ENCODE data around the gene CAPSL. TPM values are rescaled to one million over a fixed set of nuclear protein-coding genes. Genes with fewer than 3 reads are reported as not detected.

CAPSL gene
- not detected in 5 replicates for total RNA-seq (2022; extraction: Qiagen RNA extraction; ENCODE audit: low read depth)

DNA sequence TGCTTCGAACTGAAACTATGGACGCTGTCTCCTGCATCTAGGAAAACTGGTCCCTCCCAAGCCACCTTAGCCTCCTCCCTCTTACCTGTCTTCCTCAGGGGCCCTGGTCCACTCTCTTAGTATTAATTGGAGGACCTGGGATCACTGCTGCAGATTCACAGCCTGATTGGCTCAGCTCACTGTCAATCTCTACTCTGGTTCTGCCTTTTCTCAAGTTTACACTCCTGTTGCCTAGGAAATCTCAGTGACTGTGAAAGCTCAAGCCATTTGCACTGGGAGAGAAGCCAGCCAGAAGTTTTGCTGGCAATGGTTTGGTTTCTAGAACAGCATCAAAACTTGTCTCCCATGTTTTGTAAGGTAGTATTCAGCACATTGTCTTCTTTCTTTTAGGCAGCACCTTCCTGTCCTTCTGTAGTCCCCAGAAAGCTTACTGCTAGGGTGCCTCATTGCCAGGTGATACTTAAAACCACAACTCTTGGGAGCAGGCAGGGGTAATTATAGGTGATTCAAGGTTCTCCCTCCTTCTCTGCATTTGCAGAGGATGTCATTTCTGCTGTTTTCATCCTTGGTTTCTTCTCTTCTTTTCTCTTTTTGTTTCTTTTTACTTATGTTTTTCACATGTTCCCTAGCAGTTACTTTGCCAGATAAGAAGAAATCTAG lies at the start of gene CAPSL:
CAPSL (minus strand) TSS at position 55 of the 660 bp plus-strand sequence. CDS start 17,502 bp downstream, outside the sequence.

DNA sequence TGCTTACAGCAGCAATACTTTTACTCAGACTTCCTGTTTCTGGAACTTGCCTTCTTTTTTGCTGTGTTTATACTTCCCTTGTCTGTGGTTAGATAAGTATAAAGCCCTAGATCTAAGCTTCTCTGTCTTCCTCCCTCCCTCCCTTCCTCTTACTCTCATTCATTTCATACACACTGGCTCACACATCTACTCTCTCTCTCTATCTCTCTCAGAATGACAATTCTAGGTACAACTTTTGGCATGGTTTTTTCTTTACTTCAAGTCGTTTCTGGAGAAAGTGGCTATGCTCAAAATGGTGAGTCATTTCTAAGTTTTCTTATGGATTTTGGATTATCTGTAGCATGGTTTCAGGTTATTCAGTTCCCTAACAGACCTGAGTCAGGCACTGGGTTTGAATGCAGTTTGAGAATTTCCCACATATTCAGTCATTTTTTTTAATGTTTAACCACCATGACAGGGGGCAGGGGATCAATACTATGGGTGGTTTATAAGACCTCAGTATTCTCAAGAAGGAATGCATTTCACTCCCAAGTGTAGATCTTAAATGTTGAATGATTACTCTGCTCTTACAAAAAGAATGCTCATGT lies 81.6 kb downstream of the CAPSL start, which contains the start of gene IL7R:
IL7R (plus strand) TSS at position 127 of the 587 bp plus-strand sequence; CDS start at position 214, 87 bp downstream.

Other genes starting within 250 kb of the CAPSL start
- 0.19 to 0.55 TPM (median 0.35 TPM) in 5 replicates for gene IL7R, start 81.7 kb downstream of the CAPSL start, total RNA-seq (2022; extraction: Qiagen RNA extraction; ENCODE audit: low read depth)
- not detected in 5 replicates for gene UGT3A1, start 52.8 kb upstream of the CAPSL start, total RNA-seq (2022; extraction: Qiagen RNA extraction; ENCODE audit: low read depth)
- not detected in 5 replicates for gene UGT3A2, start 128.3 kb upstream of the CAPSL start, total RNA-seq (2022; extraction: Qiagen RNA extraction; ENCODE audit: low read depth)
- 0.52 to 3.4 TPM (median 1.4 TPM) in 5 replicates for gene LMBRD2, start 213.3 kb upstream of the CAPSL start, total RNA-seq (2022; extraction: Qiagen RNA extraction; ENCODE audit: low read depth)
- gene SKP2, start 213.5 kb upstream of the CAPSL start, total RNA-seq (2022; extraction: Qiagen RNA extraction; ENCODE audit: low read depth): 14.5 to 20.7 TPM (median 19.5 TPM) in 5 replicates